ENCODE measurements around the gene WDR4. TPM values are rescaled to one million over a fixed set of nuclear protein-coding genes. Genes with fewer than 3 reads are reported as not detected.
"Not testable (repeated sequence)": the region's sequence is repeated elsewhere in the genome, so short reads cannot be mapped to it uniquely, and the experiment has no call there.

The WDR4 gene, protein sequence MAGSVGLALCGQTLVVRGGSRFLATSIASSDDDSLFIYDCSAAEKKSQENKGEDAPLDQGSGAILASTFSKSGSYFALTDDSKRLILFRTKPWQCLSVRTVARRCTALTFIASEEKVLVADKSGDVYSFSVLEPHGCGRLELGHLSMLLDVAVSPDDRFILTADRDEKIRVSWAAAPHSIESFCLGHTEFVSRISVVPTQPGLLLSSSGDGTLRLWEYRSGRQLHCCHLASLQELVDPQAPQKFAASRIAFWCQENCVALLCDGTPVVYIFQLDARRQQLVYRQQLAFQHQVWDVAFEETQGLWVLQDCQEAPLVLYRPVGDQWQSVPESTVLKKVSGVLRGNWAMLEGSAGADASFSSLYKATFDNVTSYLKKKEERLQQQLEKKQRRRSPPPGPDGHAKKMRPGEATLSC
- 27.9 TPM for polyA plus RNA-seq (2012; ENCODE audit: insufficient read depth, insufficient read length)

DNA sequence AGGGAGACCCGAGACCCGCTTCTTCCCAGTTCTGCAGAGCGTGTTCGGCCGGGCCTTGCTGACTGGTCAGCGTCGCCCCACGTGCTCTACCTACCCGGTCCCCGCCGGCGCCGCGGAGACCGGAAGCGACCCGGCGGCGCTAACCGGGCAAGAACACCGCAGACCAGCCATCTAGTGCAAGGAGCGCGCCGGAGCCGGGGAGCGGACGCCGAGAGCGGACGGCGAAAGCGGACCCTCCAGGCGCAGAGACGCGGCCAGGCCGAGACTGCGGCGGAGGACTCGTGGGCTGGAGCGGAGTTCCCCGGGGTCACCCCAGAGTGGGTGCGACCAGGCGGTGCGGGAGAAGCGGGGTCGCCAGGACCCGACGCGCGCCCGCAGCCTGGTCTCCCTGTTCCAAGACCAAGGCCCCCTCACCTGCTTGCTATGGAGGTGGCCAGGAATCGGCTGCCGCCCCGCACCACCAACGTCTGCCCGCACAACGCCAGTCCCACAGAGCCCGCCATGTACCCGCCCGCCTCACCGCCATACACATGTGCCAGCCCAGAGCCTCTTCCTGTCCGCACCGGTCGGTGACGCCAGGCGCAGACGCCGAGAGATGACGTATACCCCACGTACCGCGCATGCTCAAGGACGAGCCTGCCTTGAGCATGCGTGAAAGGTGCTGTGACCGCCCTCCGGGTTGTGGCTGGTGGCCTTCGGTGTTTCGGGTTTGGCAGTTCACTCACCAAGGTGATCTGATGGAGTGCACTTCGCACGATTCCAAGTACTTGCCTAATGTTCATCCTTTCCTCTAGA is at the start of gene WDR4:
Gene WDR4, minus strand, starts transcription at position 547 of the 795 bp plus-strand sequence. Its CDS starts 44 bp downstream, at position 503.
- DNase-seq (ENCODE audit: low read depth, low spot score) = peak; percentile 96
- peak within 1 kb of the TSS; percentile 97 for H3K4me3 ChIP-seq (ENCODE audit: low read length)

DNA sequence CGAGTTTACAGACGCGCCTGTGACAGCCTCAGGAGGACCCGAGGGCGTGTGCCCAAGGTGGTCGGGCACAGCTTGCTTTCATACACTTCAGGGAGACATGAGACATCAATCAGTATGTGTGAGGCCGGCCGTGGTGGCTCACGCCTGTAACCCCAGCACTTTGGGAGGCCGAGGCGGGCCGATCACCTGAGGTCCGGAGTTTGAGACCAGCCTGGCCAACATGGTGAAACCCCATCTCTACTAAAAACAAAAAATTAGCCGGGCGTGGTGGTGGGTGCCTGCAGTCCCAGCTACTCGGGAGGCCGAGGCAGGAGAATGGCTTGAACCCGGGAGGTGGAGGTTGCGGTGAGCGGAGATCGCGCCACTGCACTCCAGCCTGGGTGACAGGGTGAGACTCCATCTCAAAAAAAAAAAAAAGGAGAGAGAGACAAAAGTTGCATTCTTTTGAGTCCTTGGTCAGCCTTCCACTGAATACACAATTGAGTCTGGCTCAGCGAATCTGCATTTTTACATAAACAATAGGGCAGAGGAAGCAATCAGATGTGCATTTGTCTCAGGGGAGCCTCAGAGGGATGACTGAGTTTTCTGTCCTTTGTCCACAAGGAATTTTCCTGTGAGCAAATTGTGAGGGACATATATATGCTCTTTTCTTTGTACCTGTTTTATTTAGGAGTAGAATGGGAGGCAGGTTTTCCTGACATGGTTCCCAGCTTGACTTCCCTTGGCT is 48.3 kb upstream of the WDR4 start:
- H3K4me3 ChIP-seq (ENCODE audit: low read length); DNase-seq (ENCODE audit: low read depth, low spot score): not testable (repeated sequence)

DNA sequence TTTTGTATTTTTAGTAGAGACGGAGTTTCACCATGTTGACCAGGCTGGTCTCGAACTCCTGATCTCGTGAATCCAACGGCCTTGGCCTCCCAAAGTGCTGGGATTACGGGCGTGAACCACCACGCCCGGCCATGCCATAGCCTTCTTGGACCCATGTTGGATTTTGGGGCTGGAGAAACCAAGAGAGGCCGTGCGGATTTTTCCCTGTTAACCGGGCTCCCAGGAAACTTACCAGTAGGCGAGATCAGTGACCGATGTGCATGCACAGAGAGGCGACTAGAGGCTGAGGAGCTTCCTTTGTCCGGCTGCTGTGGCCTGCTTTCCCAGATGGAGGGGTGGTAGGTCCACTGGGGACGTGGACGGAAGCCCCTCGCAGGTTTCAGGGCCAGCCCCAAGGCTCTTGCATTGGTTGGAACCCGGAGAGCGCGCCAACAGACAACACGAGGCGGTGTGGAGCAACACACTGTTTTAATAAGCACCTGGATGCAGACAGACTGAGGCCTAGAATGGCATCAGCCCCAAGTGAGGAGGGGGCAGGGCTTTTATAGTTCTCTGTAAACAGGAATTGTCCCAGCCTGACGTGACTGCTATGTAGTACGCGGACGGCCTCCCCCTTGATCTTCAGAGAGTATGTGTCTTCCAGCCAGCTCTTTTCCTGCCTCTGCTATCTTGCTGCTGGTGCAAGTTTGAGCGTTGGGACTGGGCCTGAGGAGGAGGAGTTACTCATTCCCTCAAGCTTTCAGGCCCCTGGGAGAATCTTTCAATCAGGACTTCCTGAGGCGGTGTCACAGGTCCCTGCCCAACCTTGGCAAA is 46.0 kb upstream of the WDR4 start, which contains the start of gene ERVH48-1:
Gene ERVH48-1, minus strand, starts transcription at position 517 of the 813 bp plus-strand sequence. CDS start 6,624 bp downstream, outside the sequence.
- DNase-seq (ENCODE audit: low read depth, low spot score) = peak; percentile 60
- peak within 1 kb of the TSS; percentile 46; the same call in 1 of the 2 replicates for H3K4me3 ChIP-seq (ENCODE audit: low read length)

DNA sequence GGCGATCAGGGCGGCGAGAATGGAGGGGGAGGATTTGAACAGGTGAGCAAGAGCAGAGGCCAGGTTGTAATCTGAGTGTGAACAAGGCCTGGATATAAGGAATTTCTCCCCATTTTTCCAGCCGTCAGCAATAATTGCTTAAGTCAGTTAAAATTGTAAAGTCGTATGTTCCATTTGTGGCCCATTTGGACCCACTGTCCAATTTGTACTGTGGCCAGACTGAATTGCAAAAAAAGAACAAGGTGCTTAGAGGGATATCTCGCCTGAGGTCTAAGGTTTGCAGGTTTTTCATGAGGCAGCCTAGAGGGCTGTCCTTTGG is 45.1 kb upstream of the WDR4 start:
- H3K4me3 ChIP-seq (ENCODE audit: low read length) = peak overlapping the region; percentile 46
- DNase-seq (ENCODE audit: low read depth, low spot score) = no peak

DNA sequence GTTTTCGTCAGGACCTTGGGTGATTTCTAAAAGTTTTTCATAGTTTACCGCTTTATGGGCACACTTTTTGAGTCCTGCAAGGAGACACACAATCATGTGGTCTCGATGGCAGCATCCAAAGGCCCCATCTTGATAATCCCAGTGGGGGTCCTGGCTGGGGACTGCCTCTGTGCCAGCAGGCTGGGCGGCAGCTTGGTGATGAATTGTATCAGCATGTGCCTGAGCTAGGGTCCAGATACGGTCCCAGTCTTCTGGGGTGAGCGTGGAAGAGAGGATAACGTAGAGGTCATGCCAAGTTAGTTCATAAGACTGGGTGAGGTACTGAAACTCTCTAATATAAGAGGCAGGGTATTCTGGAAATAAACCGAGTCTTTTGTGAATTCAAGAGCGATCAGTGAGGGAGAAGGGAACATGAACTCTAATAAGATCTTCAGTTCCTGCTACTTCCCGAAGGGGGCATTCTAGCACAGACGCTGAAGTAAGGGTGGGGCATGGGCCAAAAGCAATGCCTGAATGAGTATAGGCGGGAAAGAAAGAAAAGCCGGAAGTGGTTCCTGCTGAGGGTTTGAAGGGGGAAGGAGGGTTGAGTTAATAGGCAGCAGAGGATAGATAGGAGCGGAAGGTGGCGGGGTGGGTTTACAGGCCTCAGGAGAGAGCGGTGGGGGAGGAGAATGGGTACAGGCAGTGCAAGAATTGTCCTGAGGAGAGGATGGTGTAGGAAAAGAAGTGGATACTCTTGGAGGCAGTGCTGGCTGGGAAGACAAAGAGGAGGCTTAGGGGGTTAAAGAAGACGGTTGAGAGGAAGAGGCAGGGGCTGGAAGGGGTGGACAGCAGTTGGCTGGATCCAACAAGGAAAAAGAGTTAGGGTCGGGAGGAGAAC is 44.5 kb upstream of the WDR4 start:
- peak; percentile 99 for DNase-seq (ENCODE audit: low read depth, low spot score)
- peak overlapping the region; percentile 46 for H3K4me3 ChIP-seq (ENCODE audit: low read length)

DNA sequence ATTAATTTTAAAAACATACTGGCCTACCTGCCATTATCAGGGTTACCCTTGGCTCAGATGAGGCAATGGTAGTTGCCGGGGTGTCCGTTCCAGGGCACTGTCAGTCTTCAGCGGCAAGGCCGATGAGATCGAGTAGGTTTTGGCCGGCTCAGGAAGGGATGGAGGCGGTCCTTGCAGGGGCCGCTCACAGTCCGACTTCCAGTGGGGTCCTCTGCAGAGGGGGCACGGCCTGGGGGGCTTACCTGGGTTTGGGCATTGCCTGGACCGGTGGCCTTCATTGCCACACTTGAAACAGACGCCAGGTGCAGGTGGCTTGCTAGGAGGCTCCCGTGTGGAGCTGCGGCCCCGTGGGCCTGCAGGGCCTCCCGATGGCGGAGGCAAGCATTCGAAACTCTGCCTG is 43.6 kb upstream of the WDR4 start:
- no peak overlapping the region for H3K4me3 ChIP-seq (ENCODE audit: low read length)

DNA sequence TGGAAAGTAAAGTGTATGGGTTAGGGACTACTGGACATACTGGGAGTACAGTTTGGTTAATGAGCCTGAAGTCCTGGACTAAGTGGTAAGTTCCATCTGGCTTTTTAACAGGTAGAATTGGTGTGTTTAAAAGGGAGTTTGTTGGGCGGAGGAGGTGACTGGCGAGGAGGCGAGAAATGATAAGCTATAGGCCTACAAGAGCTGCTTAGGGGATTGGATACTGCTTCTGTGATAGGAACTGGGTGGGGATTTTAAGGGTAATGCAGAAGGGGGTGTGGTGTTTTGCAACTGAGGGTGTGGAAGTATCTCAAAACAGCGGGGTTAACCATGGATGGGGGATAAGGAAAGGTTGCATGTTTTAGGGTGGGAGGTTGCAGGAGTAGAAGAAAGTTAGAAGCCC is 42.6 kb upstream of the WDR4 start:
- H3K4me3 ChIP-seq (ENCODE audit: low read length) = no peak overlapping the region
- DNase-seq (ENCODE audit: low read depth, low spot score) = no peak

More for the DNA sequence above, 43.6 kb upstream of the WDR4 start:
- no peak for DNase-seq (ENCODE audit: low read depth, low spot score)

DNA sequence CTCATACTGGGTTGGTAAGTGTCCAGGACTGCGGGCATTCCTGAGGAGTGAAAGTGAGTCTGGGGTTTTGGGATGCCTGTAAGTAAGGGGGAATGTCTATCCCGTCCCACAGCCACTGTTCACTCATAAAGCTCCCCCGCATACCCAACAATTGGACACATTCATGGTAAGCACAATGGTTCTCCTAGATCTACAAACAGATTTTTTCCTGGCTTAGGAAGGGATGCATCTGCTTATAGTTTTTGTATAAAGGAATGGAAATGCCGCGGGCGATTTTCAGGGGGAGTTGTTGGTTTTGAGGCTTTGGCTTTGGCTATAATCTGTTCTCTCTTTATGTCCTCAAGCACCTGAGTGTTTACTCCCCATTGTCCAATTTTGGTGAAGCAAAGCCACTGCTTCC is 39.0 kb upstream of the WDR4 start:
- no peak overlapping the region for H3K4me3 ChIP-seq (ENCODE audit: low read length)
- DNase-seq (ENCODE audit: low read depth, low spot score) = no peak

DNA sequence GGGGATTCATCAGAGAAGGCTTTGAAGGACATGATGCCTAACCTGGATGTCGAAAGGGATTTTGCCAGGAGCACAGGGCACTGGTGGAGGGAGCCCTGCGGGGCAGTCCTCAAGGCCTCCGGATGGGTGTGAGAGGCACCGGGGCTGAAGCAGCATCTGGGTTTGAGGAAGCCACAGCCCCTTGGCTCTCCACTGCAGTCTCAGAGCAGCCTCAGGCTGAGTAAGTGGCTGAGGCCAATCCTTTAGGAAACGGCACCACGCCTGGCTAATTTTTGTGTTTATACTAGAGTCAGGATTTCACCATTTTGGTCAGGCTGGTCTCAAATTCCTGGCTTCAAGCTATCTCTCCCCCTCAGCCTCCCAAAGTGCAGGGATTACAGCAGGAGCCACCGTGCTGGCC is 34.1 kb upstream of the WDR4 start:
- no peak overlapping the region for H3K4me3 ChIP-seq (ENCODE audit: low read length)
- no peak for DNase-seq (ENCODE audit: low read depth, low spot score)

DNA sequence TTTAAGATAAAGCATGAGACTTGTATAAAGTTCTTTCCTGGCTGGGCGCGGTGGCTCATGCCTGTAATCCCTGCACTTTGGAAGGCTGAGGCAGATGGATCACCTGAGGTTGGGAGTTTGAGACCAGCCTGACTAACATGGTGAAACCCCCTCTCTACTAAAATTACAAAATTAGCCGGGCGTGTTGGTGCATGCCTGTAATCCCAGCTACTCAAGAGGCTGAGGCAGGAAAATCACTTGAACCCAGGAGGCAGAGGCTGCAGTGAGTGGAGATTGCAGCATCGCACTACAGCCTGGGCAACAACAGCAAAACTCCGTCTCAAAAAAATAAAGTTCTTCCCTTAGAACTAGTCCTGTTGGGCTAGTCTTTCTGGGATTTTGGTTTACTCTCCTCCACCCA is 32.6 kb upstream of the WDR4 start:
- not testable (repeated sequence) for H3K4me3 ChIP-seq (ENCODE audit: low read length); DNase-seq (ENCODE audit: low read depth, low spot score)

DNA sequence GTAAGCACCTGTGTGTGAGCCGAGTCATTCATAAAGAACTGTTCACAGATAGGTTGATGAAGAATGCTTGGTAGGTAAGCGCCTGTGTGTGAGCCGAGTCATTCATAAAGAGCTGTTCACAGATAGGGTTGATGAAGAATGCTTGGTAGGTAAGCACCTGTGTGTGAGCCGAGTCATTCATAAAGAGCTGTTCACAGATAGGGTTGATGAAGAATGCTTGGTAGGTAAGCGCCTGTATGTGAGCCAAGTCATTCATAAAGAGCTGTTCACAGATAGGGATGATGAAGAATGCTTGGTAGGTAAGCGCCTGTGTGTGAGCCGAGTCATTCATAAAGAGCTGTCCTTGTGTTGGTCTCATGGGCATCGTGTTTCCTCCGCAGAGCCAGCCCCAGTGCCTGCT is 29.1 kb upstream of the WDR4 start:
- not testable (repeated sequence) for H3K4me3 ChIP-seq (ENCODE audit: low read length); DNase-seq (ENCODE audit: low read depth, low spot score)

DNA sequence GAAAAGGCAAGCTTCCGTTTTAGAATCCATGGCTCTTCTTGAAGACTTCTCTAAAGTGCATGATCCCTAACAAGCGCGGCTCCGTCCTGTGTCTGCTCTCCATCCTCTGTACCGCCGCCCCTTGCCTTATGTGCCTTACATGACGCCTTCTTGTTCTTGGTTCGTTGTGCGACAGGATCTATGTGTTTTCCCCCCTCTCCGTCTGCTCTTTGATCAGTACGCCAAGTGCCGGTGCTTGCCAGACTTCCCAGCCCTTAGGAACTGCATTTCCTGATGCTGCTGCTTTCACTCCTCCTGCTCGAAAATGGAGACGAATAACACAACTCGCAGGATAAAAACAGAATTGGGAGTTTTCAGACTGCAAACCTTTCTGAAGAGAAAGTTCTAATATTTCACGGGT is 26.9 kb upstream of the WDR4 start:
- no peak overlapping the region for H3K4me3 ChIP-seq (ENCODE audit: low read length)
- no peak for DNase-seq (ENCODE audit: low read depth, low spot score)

DNA sequence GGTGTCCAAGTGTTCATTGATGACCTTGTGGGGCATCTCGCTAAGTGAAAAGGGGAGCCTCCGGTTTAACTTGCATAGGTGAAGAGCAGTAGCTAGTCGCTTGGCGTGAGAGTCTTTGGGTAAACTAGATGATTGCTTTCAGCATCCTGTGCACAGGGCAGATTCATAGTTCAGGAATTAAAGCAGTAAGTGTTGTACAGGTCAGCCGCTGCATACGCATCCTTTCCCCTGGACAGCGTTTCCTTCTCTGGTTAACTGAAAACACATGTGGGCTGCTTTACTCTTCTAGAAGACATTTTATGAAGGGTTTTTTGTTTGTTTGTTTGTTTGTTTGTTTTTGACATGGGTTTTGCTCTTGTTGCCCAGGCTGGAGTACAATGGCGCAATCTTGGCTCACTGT is 25.9 kb upstream of the WDR4 start:
- no peak overlapping the region for H3K4me3 ChIP-seq (ENCODE audit: low read length)
- no peak for DNase-seq (ENCODE audit: low read depth, low spot score)

DNA sequence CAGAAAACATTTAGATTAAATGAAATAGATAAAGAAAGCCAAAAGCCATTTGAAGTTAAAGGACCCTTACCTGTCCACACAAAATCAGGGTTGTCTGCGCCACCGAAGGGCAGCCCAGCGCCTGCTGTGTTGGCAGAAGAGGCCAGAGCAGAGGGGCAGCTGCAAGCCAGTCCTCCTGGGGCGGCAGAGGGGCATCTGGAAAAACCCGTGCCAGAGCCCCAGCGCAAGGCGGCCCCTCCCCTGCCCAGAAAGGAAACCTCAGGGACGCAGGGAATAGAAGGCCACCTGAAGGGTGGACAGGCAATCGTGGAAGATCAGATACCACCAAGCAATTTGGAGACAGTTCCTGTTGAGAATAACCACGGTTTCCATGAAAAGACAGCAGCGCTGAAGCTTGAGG is 24.5 kb upstream of the WDR4 start:
- DNase-seq (ENCODE audit: low read depth, low spot score) = no peak
- H3K4me3 ChIP-seq (ENCODE audit: low read length) = no peak overlapping the region

DNA sequence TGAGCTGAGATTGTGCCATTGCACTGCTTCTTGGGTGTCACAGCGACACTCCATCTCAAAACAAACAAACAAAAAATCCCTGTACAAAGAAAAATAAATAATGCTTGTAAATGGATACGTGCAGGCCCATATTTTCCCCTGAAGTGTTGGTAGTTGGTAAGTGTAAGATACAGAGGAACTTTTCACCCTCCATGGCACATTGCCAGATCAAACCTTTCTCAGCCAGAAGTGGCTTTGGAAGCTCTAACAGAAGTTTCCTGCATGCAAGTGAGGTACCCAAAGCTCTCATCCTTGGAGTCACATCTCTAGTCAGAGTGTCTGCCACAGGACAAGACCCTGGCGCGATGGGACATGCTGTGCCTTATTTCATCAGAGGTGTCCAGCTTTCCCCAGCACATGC is 21.1 kb upstream of the WDR4 start:
- DNase-seq (ENCODE audit: low read depth, low spot score) = no peak
- H3K4me3 ChIP-seq (ENCODE audit: low read length) = no peak overlapping the region

DNA sequence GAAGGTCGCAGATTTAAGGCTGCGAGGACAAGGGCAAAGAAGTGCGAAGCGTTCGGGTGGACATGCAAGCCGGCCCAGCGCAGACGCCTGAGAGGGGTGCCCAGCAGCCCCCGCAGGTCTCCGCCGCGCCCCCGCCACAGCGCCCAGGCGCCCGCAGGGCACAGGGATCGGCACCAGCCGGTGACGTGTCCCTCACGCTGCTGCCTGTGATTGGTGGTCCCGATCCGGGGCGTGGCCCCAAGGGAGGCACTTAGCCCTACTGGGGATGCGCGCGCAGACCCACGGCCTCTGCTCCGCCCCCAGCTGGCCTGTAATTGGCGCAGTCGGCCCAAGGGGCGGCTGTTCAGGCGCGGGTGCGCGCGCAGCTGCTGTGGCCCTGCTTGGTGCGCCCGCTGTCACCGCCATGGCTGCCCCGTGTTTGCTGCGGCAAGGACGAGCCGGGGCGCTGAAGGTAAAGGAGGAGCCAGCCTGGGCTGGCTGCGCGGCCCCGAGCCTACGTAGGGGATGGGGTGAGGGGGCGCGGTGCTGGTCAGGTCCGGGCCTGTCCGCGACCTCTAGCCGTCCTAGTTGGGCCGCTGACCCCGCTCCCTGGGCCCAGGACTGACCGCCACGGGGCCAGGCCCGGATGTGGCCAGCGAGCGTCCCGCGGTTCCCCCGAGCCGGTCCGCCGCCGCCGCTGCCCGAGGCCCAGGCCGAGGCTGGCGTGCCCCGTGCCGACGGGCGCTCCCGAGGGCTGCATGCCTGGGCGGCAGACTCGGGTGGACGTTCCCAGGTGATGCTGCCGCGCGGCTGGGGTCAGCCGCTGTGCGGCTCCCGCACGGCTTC is 13.8 kb upstream of the WDR4 start, which contains the start of gene NDUFV3:
Gene NDUFV3, plus strand, starts transcription at position 379 of the 825 bp plus-strand sequence. Its CDS starts 25 bp downstream, at position 404.
- peak within 1 kb of the TSS; percentile 76 for H3K4me3 ChIP-seq (ENCODE audit: low read length)
- DNase-seq (ENCODE audit: low read depth, low spot score) = peak; percentile 95

DNA sequence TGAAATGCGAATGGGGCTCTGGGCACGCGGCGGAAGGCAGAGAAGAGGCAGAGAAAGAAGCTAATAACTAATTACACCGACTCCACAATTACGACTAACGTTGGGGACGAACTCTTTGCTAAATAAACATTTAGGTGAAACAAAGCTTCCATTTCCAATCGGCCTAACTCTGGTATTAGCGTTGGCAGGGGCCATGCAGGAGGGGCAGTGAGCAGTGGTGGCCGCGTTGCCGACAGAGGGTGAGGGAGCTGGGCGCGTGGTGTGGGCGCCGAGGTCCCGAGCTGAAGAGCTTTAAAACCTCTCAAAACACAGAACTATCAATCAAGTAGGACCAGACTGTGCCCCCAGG is 13.2 kb upstream of the WDR4 start:
- no peak for DNase-seq (ENCODE audit: low read depth, low spot score)
- H3K4me3 ChIP-seq (ENCODE audit: low read length) = peak overlapping the region; percentile 76
